T-helper 2 cell treated with Interferon-gamma antibody and Interleukin-4, amounts not matched to agents 5 μg/mL and 100 μg/mL, for 36 hours (primary cell): Measurements from ENCODE around the gene BAX.

Experiments used
- DNase-seq: peaks from one replicate; pipeline ENCODE4 v3.0.0; 2021; ENCODE audit warnings: low spot score
- H3K27ac Mint-ChIP-seq: one replicate; pipeline ENCODE4 v1.8.0; 2021; ENCODE audit warnings: mild to moderate bottlenecking, mixed read lengths
- H3K27me3 Mint-ChIP-seq: one replicate; pipeline ENCODE4 v1.8.0; 2021; ENCODE audit warnings: low read depth, mixed read lengths
- H3K36me3 Mint-ChIP-seq: one replicate; pipeline ENCODE4 v1.8.0; 2021; ENCODE audit warnings: low read depth, mixed read lengths
- H3K4me1 Mint-ChIP-seq: one replicate; pipeline ENCODE4 v1.8.0; 2021; ENCODE audit warnings: low read depth, mixed read lengths
- H3K4me3 Mint-ChIP-seq: one replicate; pipeline ENCODE4 v1.8.0; 2022; ENCODE audit warnings: mild to moderate bottlenecking, moderate library complexity, mixed read lengths
- H3K9me3 Mint-ChIP-seq: one replicate; pipeline ENCODE4 v1.8.0; 2021; ENCODE audit warnings: mixed read lengths

Gene BAX

DNA sequence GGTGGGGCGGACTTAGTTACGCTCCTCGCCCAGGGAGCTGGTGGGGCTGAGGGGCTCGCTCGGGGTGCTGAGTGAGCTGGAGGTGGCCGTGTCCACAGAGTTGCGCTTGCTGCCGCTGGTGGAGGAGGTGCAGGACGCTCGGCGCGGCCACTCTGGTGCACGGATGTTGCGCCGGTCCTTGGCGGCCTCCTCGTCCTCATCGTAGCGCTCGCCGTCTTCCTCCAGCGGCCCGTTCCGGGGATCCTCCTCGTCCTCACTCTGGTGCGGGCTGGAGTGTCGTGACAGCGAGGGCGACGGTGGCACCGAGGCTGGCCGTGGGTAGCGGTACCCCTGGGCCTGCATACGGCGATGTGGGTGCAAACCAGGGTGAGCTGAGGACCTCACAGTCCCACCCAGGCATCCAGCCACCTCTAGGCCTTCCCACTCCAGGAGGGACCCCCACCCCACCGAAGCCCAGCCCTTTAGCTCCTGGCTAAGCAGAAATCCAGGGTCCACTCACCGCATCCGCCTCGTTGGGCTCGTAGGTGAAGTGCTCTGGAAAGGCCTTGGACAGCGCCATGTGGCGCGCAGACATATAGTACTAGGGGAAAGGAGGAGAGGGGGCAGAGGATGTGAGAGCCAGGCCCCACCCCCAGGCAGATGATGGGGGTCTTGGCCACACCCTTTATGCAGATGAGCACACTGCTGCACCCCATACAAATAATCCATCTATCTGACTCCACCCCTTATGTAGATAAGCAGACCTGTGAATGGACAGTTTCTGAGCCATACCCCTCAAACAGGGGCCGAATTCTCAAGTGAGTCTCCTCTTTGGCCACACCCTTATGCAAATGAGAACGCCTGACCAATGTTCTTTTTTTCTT is 14.8 kb downstream of the BAX start:
- peaks cover 21% of the 10 kb centered on the region for H3K4me1 Mint-ChIP-seq
- H3K27ac Mint-ChIP-seq, result no peak overlapping the region
- DNase-seq, result no peak
- H3K9me3 Mint-ChIP-seq, result no peaks in the 10 kb centered on the region
- no peak overlapping the region for H3K4me3 Mint-ChIP-seq
- no peaks in the 10 kb centered on the region for H3K27me3 Mint-ChIP-seq
- H3K36me3 Mint-ChIP-seq, result peaks cover 37% of the 10 kb centered on the region

DNA sequence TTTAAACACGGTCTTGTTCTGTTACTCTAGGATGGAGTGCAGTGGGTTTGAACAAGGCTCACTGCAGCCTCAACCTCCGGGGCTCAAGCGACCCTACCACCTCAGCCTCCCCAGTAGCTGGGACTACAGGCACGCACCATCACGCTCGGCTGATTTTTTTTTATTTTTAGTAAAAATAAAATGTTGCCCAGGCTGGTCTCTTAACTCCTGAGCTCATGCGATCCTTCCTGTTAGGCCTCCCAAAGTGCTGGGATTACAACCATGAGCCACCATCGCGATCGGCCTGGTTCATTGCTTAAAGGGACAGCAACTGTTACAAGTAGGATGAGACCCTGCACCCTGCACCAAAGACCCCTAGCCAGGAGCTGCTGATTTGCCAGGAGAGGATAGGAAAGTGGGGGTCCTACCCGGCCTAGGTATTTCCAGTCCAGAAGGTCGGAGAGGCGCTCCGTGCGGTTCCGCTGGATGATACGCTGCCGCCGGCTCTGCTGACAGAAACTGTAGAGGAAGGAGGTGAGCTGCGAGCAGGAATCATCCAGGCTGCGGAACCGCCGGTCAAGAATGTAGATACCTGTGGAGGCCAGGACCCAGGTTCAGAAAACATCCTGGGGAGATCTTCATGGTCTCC is 15.6 kb downstream of the BAX start:
- DNase-seq, result no peak
- Mint-ChIP-seq H3K27me3 (no peaks in the 10 kb centered on the region), H3K4me3 (no peak overlapping the region), H3K27ac (no peak overlapping the region), H3K4me1 (peaks cover 18% of the 10 kb centered on the region), H3K36me3 (peaks cover 35% of the 10 kb centered on the region), H3K9me3 (no peaks in the 10 kb centered on the region)

DNA sequence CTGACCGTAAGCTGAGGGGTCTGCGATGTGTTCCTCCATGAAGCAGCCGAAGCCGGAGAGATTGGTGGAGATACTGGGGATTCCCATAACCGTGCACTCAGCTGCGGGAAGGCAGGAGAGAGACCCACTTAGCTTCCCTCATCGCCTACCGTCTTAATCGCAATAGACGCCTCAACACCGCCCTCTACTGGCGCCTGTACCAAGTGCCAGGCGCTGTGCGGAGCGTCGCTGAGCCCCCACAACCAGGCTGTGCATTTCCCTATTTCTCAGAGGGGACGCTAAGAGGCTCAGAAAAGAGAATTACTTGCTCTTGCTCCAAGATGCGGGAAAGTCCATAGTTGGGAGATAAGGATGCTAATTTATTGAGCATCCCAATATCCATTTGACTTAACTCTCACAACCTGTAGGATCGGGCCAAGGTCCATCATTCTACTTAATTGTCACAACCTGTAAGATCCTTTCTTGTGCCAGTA is 16.3 kb downstream of the BAX start:
- Mint-ChIP-seq H3K27ac (peak overlapping the region; percentile 49), H3K27me3 (no peaks in the 10 kb centered on the region), H3K4me1 (peaks cover 18% of the 10 kb centered on the region), H3K9me3 (no peaks in the 10 kb centered on the region), H3K4me3 (no peak overlapping the region), H3K36me3 (peaks cover 35% of the 10 kb centered on the region)
- DNase-seq, result peak; percentile 67

DNA sequence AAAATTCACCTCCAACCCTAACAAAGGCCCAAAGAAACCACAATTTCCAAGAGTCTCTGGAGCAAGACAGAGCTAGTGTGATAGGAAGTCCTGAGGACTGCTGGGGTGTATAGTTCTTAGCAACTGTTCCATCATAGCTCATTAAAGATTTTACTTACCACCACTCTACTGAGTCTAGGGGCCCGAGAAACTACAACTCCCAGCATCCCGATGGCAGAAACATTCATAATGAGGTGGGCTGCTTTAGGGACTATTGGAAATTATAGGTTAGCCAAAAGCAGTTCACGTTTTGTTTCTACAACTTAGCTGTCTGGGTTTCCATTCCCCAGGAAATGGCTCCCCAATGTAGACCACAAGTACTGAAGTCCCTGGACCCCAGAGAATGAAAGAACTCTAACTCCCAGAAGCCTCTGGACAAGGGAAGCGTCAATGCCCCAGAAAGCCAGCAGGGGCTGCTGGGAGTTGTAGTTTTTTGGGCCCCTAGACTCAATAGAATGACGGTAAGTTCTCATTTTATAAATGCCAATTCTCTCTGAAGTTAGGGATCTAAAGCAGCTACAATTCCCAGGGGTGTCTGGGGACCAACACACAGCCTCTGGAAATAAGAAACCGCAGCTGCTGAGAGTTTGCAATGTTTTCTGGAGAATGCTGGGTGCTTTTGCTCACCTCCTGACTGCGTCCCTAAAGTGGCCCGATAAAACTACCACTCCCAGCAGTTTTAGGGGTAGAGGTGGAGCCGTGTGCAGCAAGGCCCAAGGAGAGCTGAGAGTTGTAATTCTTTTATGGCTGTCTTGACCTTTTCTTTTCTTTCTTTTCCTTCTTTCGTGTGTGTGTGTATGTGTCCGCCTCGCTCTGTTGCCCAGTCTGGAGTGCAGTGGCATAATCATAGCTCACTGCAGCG is 21.5 kb downstream of the BAX start:
- peak overlapping the region; percentile 28 for H3K27ac Mint-ChIP-seq

DNA sequence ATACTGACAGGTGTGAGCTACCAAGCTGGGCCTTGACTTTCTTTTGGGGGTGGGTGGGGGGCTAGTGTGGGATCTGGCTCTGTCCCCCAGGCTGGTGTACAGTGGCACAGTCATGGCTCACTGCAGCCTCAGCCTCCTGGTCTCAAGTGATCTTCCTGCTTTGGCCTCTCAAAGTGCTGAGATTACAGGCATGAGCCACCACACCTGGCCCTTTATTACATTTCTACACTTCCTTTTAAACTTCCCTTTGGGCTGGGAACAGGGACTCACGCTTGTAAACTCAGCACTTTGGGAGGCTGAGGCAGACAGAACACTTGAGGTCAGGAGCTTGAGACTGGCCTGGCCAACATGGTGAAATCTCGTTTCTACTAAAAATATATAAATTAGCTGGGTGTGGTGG is 22.4 kb downstream of the BAX start:
- H3K9me3 Mint-ChIP-seq, result no peaks in the 10 kb centered on the region
- no peak overlapping the region for H3K4me3 Mint-ChIP-seq
- no peak overlapping the region for H3K27ac Mint-ChIP-seq
- DNase-seq, result no peak
- peaks cover 26% of the 10 kb centered on the region for H3K36me3 Mint-ChIP-seq
- no peaks in the 10 kb centered on the region for H3K27me3 Mint-ChIP-seq
- peaks cover 1% of the 10 kb centered on the region for H3K4me1 Mint-ChIP-seq

More for the DNA sequence above, 21.5 kb downstream of the BAX start:
- H3K36me3 Mint-ChIP-seq, result peaks cover 24% of the 10 kb centered on the region
- no peaks in the 10 kb centered on the region for H3K9me3 Mint-ChIP-seq
- H3K27me3 Mint-ChIP-seq, result no peaks in the 10 kb centered on the region
- H3K4me3 Mint-ChIP-seq, result no peak overlapping the region
- no peak for DNase-seq
- peaks cover 2% of the 10 kb centered on the region for H3K4me1 Mint-ChIP-seq

DNA sequence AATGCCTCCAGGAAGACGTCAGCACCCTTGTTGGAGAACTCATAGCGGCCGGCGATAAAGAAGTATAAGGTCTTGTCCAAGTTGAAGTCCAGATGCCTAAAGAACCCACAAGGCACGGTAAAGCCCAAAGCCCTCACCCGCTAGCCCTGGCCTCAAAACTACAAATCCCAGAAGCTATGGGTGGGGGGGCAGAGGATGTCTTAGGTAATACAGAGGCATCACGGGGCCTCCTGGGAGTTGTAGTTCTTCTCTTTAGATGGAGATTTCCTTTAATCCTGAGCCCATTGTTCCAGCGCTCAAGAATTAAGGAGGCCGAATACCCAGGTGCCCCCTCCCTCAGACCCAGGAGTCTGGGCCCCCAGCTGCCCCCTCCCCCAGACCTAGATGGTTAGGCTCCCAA is 27.6 kb downstream of the BAX start:
- no peak for DNase-seq
- H3K27ac Mint-ChIP-seq, result no peak overlapping the region
- H3K27me3 Mint-ChIP-seq, result no peaks in the 10 kb centered on the region
- no peak overlapping the region for H3K4me3 Mint-ChIP-seq
- peaks cover 30% of the 10 kb centered on the region for H3K36me3 Mint-ChIP-seq
- no peaks in the 10 kb centered on the region for H3K9me3 Mint-ChIP-seq
- H3K4me1 Mint-ChIP-seq, result peaks cover 1% of the 10 kb centered on the region

DNA sequence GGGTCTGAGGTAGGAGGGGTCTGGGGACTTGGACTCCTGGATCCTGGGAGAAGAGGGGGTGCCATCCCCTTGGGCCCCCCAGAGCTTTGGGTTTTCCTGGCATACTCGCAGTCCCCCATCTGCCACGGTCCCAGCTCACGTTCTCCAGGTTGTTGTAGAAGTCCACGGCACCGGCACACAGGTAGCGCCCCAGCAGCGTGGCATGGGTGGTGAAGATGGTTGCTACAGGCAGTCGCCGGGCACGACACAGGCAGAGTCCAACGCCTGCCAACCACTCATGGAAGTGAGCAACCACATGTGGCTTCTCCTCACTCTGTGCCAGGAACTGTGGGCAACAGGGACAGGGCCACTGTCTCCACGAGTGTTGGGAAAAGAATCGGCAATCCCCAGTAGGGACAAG is 31.0 kb downstream of the BAX start:
- Mint-ChIP-seq H3K27me3 (no peaks in the 10 kb centered on the region), H3K4me1 (peaks cover 7% of the 10 kb centered on the region), H3K36me3 (peaks cover 31% of the 10 kb centered on the region), H3K4me3 (no peak overlapping the region), H3K9me3 (no peaks in the 10 kb centered on the region), H3K27ac (no peak overlapping the region)
- DNase-seq, result no peak

DNA sequence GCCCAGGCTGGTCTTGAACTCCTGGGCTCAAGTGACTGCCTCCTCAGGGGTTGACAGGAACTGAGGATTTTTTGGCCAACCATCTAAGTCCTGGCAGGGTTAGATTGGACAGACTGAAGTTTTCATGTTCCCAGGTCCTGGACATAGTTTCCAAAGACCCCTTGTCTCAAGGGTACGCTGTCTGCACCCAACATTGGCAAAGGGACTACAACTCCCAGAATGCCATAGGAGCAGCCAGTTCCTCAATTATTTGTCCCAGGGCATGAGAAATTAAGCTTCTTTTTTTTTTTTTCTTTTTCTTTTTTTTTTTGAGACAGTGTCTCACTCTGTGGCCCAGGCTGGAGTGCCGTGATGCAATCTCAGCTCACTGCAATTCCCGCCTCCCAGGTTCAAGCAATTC is 31.5 kb downstream of the BAX start:
- Mint-ChIP-seq H3K4me3 (no peak overlapping the region), H3K36me3 (peaks cover 33% of the 10 kb centered on the region), H3K4me1 (peaks cover 9% of the 10 kb centered on the region), H3K27me3 (no peaks in the 10 kb centered on the region), H3K27ac (no peak overlapping the region), H3K9me3 (no peaks in the 10 kb centered on the region)
- no peak for DNase-seq

DNA sequence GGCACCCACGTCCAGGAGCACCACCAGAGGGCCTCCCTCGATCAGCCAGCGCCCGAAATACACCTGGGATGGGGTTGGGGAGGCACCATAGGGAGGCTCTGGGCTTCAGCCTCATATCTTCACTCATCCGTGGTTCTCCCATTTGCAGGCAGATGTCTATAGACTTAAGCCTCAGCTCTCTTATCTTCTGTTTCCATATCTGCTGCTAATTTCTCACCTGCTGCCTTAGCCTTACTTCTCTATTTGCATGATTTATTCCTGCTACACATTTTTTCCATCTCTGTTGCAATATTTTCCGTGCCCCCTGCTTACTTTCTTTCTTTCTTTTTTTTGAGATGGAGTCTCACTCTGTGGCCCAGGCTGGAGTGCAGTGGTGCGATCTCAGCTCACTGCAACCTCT is 32.6 kb downstream of the BAX start:
- no peaks in the 10 kb centered on the region for H3K9me3 Mint-ChIP-seq
- H3K4me3 Mint-ChIP-seq, result no peak overlapping the region
- H3K27me3 Mint-ChIP-seq, result no peaks in the 10 kb centered on the region
- no peak for DNase-seq
- H3K36me3 Mint-ChIP-seq, result peaks cover 33% of the 10 kb centered on the region
- H3K27ac Mint-ChIP-seq, result no peak overlapping the region
- peaks cover 13% of the 10 kb centered on the region for H3K4me1 Mint-ChIP-seq

DNA sequence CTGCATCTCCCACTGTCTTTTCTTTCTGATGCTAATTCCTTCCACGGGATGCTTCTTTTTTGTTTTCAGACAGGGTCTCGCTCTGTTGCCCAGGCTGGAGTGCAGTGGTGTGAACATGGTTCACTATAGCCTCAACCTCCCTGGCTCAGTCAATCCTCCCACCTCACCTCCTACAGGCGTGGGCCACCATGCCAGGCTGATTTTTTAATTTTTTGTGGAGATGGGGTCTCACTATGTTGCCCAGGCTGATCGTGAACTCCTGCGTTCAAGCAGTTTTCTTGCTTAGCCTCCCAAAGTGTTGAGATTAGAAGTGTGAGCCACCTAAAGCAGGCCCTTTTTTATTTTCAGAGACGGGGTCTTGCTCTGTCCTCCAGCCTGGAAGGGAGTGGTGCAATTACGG is 33.6 kb downstream of the BAX start:
- Mint-ChIP-seq H3K27ac (peak overlapping the region; percentile 52), H3K36me3 (peaks cover 29% of the 10 kb centered on the region), H3K4me1 (peaks cover 15% of the 10 kb centered on the region), H3K9me3 (no peaks in the 10 kb centered on the region), H3K4me3 (no peak overlapping the region), H3K27me3 (no peaks in the 10 kb centered on the region)
- no peak for DNase-seq

DNA sequence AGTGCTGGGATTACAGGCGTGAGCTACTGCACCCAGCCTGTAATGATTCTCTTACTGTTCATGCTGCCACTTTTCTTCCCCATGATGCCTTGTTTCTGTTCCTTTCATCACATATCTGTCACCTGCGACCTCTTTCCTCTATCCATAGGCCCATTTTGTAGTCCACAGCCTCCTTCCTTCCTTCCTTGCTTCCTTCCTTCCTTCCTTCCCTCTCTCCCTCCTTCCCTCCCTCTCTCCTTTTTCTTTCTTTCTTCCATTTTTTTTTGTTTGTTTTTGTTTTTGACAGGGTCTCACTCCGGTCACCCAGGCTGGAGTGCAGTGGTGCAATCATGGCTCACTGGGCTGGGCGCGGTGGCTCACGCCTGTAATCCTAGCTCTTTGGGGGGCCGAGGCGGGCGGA is 34.2 kb downstream of the BAX start:
- peaks cover 30% of the 10 kb centered on the region for H3K36me3 Mint-ChIP-seq
- H3K27me3 Mint-ChIP-seq, result no peaks in the 10 kb centered on the region
- H3K9me3 Mint-ChIP-seq, result no peaks in the 10 kb centered on the region
- H3K27ac Mint-ChIP-seq, result no peak overlapping the region
- no peak for DNase-seq
- H3K4me1 Mint-ChIP-seq, result peaks cover 17% of the 10 kb centered on the region
- no peak overlapping the region for H3K4me3 Mint-ChIP-seq

DNA sequence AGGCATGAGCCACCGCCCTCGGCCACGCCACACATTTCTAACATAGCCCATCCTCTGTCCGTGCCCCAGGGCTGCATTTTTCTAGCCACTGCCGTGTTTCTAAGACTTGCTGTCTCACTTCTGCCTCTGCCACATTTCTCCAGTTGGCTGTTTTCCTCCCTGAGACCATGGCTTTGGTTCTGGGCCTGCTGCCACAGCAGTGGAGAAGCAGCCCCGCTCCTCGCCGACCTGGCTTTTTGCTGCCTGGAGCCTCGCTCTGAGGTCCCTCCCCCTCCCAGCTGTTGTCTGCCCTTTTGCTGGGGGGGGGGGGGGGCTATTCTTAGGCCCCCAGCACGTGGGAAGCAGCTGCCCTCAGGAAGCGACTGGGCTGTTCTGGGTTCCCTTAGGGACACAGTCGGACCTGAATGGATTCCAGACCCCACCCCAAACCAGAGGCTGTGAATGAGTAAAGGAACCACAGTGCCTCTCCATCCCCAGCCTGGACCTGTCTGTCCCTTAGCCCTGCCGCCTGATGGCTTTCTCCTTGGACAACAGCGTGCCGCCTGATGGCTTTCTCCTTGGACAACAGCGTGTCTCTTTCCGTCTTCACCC is 35.1 kb downstream of the BAX start:
- peaks cover 30% of the 10 kb centered on the region for H3K36me3 Mint-ChIP-seq
- no peak overlapping the region for H3K27ac Mint-ChIP-seq
- H3K9me3 Mint-ChIP-seq, result no peaks in the 10 kb centered on the region

DNA sequence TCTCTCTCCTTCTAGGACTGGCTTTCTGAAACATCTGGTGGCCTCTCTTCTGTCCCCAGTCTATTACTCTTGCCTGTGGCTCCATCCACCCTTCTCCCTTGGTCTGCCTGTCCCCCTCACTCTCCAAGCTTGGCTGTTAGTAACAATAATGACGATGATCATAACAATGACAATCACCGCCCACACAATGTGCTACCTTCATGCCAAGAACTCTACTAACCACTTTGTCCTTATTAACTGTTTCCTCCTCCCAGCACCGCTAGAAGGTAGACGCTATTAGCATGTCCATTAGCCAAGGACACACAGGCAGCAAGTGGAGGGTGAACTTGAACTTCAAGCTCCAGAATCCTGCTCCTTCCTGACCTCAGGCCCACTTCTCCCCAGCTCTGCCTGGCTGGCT is 35.7 kb downstream of the BAX start:
- Mint-ChIP-seq H3K4me3 (peak overlapping the region; percentile 20), H3K9me3 (no peaks in the 10 kb centered on the region), H3K27me3 (no peaks in the 10 kb centered on the region), H3K36me3 (peaks cover 32% of the 10 kb centered on the region), H3K4me1 (peaks cover 26% of the 10 kb centered on the region), H3K27ac (peak overlapping the region; percentile 65)
- no peak for DNase-seq

More for the DNA sequence above, 35.1 kb downstream of the BAX start:
- peak overlapping the region; percentile 20 for H3K4me3 Mint-ChIP-seq
- peaks cover 20% of the 10 kb centered on the region for H3K4me1 Mint-ChIP-seq
- DNase-seq, result no peak
- no peaks in the 10 kb centered on the region for H3K27me3 Mint-ChIP-seq
